GM12874 (cell line): ENCODE measurements around the gene ZNF778.

Source experiments
- TF ChIP-seq, protein P1 (sequence below): IDR thresholded peaks from 2 replicates; pipeline ENCODE4 v1.5.1; 2011; ENCODE audit warnings: low read depth, mild to moderate bottlenecking, control low read depth, low read length, moderate library complexity; ENCODE audit not compliant: insufficient read depth

Gene ZNF778

DNA sequence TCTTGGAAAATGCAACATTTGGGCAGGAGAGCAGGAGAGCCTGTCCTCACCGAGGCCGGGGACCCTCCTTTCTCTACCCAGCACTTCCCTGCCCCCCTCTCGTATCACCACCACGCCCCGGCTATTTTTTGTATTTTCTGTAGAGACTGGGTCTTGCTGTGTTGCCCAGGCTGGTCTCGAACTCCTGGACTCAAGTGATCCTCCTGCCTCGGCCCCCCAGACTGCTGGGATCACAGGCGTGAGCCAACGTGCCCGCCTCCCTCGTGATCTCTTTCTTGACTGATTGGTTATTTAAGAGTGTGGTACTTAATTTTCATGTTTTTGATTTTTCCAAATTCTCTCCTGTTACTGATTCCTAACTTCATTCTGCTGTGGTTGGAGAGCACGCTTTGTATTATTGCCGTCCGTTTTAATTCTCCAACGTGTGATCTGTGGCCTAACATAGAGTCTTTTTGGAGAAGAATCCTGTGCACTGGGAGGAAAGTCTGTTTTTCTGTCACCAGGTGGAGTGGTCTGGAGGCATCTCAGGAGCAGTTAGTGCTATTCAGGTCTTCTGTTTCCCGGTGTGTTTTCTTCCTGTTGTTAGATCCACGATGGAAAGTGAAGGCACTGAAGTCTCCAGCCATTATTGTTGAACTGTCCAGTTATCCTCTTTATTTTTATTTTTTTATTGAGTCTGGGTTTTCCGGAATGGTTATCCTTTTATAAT, 40.4 kb downstream of the ZNF778 start:
- TF ChIP-seq, protein P1, sequence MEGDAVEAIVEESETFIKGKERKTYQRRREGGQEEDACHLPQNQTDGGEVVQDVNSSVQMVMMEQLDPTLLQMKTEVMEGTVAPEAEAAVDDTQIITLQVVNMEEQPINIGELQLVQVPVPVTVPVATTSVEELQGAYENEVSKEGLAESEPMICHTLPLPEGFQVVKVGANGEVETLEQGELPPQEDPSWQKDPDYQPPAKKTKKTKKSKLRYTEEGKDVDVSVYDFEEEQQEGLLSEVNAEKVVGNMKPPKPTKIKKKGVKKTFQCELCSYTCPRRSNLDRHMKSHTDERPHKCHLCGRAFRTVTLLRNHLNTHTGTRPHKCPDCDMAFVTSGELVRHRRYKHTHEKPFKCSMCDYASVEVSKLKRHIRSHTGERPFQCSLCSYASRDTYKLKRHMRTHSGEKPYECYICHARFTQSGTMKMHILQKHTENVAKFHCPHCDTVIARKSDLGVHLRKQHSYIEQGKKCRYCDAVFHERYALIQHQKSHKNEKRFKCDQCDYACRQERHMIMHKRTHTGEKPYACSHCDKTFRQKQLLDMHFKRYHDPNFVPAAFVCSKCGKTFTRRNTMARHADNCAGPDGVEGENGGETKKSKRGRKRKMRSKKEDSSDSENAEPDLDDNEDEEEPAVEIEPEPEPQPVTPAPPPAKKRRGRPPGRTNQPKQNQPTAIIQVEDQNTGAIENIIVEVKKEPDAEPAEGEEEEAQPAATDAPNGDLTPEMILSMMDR: no peak

DNA sequence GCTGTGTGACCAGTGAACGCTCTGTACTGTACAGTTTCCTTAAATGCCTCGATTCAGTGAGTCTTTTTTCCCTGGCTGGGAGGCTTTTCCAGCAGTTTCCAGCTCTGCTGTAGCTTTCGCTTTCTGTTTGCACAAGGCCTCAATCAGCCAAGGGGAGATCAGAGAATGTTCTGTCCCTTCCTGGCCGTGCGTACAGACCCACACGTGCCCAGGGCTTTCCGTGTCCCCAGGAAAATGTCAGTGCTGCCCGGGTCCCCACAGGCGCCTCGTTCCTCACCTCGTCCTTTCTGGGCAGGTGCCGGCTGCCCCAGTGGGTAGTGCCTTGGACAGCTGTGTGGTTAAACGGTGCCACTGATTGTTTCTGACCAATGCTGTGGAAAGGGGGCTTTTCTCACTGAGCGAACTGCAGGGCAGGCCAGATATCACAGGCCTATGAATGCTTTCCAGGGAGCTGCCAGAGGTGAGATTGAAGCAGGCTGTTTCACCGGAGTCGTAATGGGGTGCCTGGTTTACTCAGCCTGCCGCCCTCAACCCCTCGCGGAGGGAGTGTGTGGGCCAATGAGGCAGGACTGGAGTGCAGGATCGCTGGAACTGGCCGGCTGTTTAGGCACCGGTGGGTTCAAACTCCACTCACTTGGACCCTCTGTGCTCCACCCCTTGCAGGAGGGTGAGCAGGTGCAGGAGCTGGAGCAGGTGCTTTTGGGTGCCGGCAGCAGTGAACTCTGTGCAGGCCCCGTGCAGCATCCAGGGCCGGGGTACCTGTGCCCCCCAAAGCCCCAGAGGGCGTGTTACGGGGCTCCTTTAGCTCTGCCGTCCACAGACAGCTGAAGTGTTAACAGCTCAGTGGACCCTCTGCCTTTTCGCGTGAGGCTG, 44.4 kb downstream of the ZNF778 start:
- TF ChIP-seq, protein P1: no peak

DNA sequence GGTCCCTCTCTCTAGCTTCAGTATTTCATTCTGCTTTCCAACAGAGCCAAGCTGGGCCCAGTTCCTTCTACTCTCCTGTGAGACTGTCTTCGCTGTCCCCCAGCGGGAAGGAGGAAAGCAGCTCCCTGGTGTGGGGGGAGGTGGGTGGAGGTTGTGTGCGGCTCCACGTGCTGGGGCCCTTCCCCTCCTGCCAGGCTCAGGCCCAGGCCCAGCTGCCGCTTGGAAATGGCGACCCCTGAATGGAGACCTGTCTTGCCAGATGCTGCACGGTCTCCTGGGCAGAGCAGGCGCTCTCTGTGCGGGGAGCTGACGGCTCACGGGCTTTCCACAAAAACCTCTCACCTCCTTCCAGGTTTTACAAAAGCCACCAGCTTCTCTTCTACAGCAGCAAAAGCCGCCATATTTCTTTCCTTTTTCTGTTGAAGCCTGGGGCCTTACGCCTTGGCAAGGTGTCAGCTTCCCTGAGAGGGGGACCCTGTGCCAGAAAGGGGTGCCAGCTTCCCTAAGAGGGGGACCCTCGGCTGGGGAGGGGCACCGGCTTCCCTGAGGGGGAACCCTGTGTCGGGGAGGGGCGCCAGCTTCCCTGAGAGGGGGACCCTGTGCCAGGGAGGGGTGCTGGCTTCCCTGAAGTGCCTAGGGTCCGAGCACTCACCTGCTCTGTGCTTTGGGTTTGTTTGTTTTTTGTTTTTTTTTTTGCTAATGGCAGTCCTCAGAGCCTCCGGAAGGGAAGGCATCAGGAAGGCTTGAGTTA, 47.5 kb downstream of the ZNF778 start:
- TF ChIP-seq, protein P1: no peak

DNA sequence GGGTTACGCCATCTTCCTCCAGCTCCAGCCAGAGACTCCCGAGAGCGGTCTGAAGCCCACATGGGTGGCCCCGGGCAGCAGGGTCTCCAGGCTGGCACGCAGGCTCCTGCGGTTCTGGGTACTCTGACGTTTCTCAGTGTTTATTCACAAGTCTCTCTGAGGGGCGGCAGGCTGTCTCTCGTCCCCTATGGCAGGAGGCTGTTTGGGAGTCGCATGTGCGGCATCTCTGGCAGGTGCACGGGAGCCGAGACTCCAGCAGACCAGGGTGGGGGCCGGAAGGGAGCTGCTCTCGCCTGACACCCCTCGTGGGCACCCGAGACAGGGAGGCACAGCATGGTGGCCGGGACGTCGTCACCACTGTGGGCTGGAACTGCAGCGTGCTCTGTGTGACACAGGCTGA, 48.1 kb downstream of the ZNF778 start:
- TF ChIP-seq, protein P1: no peak

DNA sequence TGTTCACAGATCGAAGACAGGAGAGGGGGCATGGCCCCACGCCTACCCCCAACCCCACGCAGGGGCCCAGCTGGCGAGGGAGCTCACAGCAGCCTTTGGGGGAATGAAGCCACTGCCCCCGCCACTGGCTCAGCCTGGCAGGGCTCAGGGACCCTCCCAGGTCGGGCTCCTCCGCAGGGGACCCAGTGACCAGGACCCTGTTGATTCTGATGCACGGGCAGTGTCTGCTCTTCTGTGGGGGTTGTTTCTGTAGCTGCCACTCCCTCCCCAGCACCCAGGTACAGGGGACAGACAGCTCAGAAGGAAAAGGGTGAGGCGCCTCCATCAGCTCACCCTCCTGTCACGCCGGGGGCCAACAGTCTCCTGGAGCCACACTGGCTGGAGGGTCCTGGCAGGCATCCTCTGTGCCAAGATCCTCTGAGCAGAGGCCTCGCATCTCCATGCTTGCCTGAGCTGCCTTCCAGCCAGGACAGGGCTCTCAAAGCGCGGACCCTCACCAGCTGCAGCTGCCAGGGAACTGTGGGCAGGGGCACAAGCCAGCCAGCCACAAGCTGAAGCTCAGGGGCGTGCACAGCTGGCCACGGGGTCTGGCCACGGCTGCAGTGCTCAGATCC, 49.1 kb downstream of the ZNF778 start:
- TF ChIP-seq, protein P1: no peak

DNA sequence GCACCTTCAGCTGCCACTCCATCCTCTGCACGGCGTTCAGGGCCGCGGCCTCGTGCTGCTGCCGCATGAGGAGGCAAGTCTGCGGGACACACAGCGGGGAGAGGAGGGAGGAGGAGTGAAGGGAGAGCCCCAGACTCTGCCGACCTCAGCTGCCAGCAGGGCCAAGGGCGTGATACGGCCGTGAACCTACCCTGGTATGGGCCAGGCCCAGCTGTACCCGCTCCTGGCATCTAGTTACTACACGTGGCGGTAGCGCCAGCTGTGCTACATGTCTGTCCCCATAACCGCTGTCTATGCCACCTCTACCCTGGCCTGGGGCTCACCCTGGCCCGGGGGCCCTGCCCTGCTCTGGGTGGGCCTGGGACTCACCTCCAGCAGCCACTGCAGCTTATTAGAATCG, 51.1 kb downstream of the ZNF778 start:
- TF ChIP-seq, protein P1: no peak
